AG04450 (cell line): Measurements from ENCODE around the gene FHIT. TPM values are rescaled to one million over a fixed set of nuclear protein-coding genes. Genes with fewer than 3 reads are reported as not detected.

Experiments
- CTCF ChIA-PET: fragments of 300-600, 350-600 bp; formaldehyde crosslinking; extraction: SDS; loops from one replicate; lab custom pipeline; 2022; ENCODE audit warnings: antibody characterized with exemption, inconsistent platforms; lab: Charles Lee
- POLR2A ChIA-PET: fragments of 350-600 bp; formaldehyde crosslinking; extraction: SDS; loops from one replicate; lab custom pipeline; 2021; ENCODE audit warnings: antibody characterized with exemption, inconsistent platforms; lab: Yijun Ruan, JAX
- DNase-seq: peaks from one replicate; pipeline ENCODE4 v3.0.0-alpha.2; 2011; ENCODE audit warnings: low read depth, low spot score
- H3K27ac ChIP-seq: one replicate; pipeline ENCODE4 v1.5.1; 2012; ENCODE audit warnings: low read depth, low read length, control low read depth
- H3K27me3 ChIP-seq: one replicate; pipeline ENCODE4 v1.6.0; 2012; ENCODE audit warnings: low read length; ENCODE audit not compliant: control insufficient read depth, insufficient read depth
- H3K4me3 ChIP-seq: 2 replicates; pipeline ENCODE4 v1.5.1; 2011; ENCODE audit warnings: mild to moderate bottlenecking, low read depth, low read length, control low read depth
- H3K9me3 ChIP-seq: 2 replicates; pipeline ENCODE4 v1.5.1; 2012; ENCODE audit warnings: low read length; ENCODE audit not compliant: control insufficient read depth, insufficient read depth
- CTCF ChIP-seq: IDR thresholded peaks from 2 replicates; pipeline ENCODE4 v1.5.1; 2011; ENCODE audit warnings: low read depth, low read length, control low read depth, inconsistent platforms
- polyA plus RNA-seq: library from polyadenylated mRNA; depleted of rRNA; stranded (reverse); fragments of >200 nt; gene quantifications from 2 replicates; pipeline ENCODE4 v1.2.3, GENCODE V29; 2011

Gene FHIT
- polyA plus RNA-seq, 1 experiment = 0.17 TPM

GRCh38 chr3:60983906-60984305 lies 267.3 kb downstream of the FHIT start:
- H3K4me3 ChIP-seq = no peak overlapping the region
- POLR2A ChIA-PET = no interaction called here
- no peak for DNase-seq
- peaks cover 3% of the 10 kb centered on the region for H3K27me3 ChIP-seq
- CTCF ChIA-PET = no interaction called here
- H3K9me3 ChIP-seq = no peaks in the 10 kb centered on the region
- H3K27ac ChIP-seq = no peak overlapping the region
- TF ChIP-seq CTCF = no peak

DNA sequence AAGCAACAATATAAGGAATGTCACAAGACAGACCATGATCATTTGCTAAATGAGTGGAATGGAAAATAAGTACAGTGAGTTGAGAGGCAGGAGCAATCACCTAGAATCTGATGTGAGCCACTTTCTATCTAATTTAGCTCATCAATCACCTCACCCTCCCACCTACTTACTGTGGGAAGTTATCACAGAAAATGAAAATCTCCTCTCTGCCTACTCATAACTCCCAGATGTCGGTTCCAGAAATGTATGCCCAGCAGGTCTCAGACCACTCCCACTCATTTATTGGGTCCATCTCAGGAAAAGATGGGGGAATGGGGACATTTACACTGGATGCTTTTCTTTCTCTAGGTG lies 270.9 kb downstream of the FHIT start:
- no peak overlapping the region for H3K4me3 ChIP-seq
- no peak overlapping the region for H3K27ac ChIP-seq
- no peaks in the 10 kb centered on the region for H3K27me3 ChIP-seq
- no peak for DNase-seq
- no peaks in the 10 kb centered on the region for H3K9me3 ChIP-seq
- no peak for TF ChIP-seq CTCF
- ChIA-PET CTCF (no interaction called here), POLR2A (no interaction called here)

GRCh38 chr3:60979461-60980341 lies 271.6 kb downstream of the FHIT start:
- CTCF ChIA-PET = no interaction called here
- Histone ChIP-seq H3K4me3 (no peak overlapping the region), H3K27ac (no peak overlapping the region), H3K27me3 (no peaks in the 10 kb centered on the region), H3K9me3 (no peaks in the 10 kb centered on the region)
- no peak for TF ChIP-seq CTCF
- DNase-seq = no peak
- POLR2A ChIA-PET = no interaction called here

DNA sequence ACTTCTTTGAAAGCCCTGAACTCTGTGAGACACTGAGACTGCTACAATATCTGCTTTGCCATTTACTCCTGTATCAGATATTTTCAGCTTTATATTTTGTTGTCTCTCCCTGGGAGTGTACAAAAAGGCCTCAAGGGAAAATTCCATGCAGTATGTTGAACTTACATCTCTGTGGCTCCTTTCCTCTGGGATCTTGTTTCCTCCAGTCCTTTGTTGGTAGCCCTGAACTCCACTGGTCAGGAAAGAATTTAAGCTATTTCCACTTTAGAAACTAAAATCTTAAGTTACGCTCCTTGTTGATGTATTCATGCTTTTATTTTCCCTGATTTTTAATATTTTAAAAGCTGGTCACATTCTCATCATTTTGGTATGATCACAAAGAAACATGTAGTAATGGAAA lies 277.9 kb downstream of the FHIT start:
- Histone ChIP-seq H3K9me3 (no peaks in the 10 kb centered on the region), H3K27me3 (no peaks in the 10 kb centered on the region), H3K27ac (no peak overlapping the region), H3K4me3 (no peak overlapping the region)
- ChIA-PET POLR2A (no interaction called here), CTCF (no interaction called here)
- DNase-seq = no peak
- no peak for TF ChIP-seq CTCF

DNA sequence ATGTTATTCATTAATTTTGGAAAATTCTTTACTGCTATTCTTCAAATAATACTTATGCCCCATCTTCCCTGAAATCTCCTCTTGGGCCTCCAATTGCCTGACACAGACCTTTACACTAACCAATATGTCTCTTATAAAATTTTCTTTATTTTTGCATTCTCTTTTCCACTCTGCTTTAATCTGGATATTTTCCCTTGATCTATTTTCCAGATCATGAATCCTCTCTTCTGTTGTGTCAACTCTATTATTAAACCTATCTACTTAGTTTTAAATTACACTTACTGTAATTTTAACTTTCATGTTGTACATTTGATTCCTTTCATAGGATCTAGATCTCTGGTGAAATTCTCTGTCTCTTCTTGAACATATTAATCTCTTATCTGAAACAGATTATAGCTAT lies 278.7 kb downstream of the FHIT start:
- Histone ChIP-seq H3K27ac (no peak overlapping the region), H3K27me3 (no peaks in the 10 kb centered on the region), H3K9me3 (no peaks in the 10 kb centered on the region), H3K4me3 (no peak overlapping the region)
- ChIA-PET CTCF (no interaction called here), POLR2A (no interaction called here)
- no peak for TF ChIP-seq CTCF
- DNase-seq = no peak
